ENCODE data around the gene FRMD5. TPM values are rescaled to one million over a fixed set of nuclear protein-coding genes. Genes with fewer than 3 reads are reported as not detected.
"Not testable (repeated sequence)": the region's sequence is repeated elsewhere in the genome, so short reads cannot be mapped to it uniquely, and the experiment has no call there.

Gene FRMD5
- total RNA-seq, 4 donors from 2014 or later, result 0.24 to 0.94 (median 0.67) TPM; not detected in 1

- intact Hi-C loops (cut with DNase I), result no loop called here
- DNase-seq, result peak; percentile 49 to 51
These were observed 322.6 kb downstream of the FRMD5 start for GRCh38 chr15:43872416-43873020.

GRCh38 chr15:43871835-43872234 is 323.2 kb downstream of the FRMD5 start:
- TF ChIP-seq POLR2A (IDR thresholded peaks at IDR 0.05) (no peak), CTCF (IDR thresholded peaks at IDR 0.05) (no peak)
- WGBS, 2 donors, result 96 to 98% methylated on average over 2 of the region's 2 CpGs
- no peak for DNase-seq
- Histone ChIP-seq H3K4me3 (replicated peaks in 1 of 3) (no peak overlapping the region), H3K36me3 (no peaks in the 10 kb centered on the region), H3K27ac (no peak overlapping the region), H3K27me3 (no peaks in the 10 kb centered on the region), H3K4me1 (no peaks in the 10 kb centered on the region), H3K9me3 (no peaks in the 10 kb centered on the region)
- intact Hi-C loops (cut with DNase I), result no loop called here

More at GRCh38 chr15:43872416-43873020, 322.6 kb downstream of the FRMD5 start:
- WGBS, 2 donors, result 63 to 71% methylated on average over 6 of the region's 6 CpGs
- TF ChIP-seq POLR2A (IDR thresholded peaks at IDR 0.05) (no peak), CTCF (IDR thresholded peaks at IDR 0.05) (peak in 5 of 6 experiments; percentile 14 to 59 (median 47))
- H3K27ac ChIP-seq, result no peak overlapping the region
- no peaks in the 10 kb centered on the region for H3K4me1 ChIP-seq
- no peaks in the 10 kb centered on the region for H3K36me3 ChIP-seq
- no peaks in the 10 kb centered on the region for H3K27me3 ChIP-seq
- no peaks in the 10 kb centered on the region for H3K9me3 ChIP-seq
- no peak overlapping the region for H3K4me3 ChIP-seq (replicated peaks in 1 of 3)

GRCh38 chr15:43868406-43868805 is 326.7 kb downstream of the FRMD5 start:
- no peak for DNase-seq
- no peak overlapping the region for H3K4me3 ChIP-seq (replicated peaks in 1 of 3)
- H3K9me3 ChIP-seq, result no peaks in the 10 kb centered on the region
- TF ChIP-seq CTCF (IDR thresholded peaks at IDR 0.05), result no peak
- TF ChIP-seq POLR2A (IDR thresholded peaks at IDR 0.05), result no peak
- no peaks in the 10 kb centered on the region for H3K36me3 ChIP-seq
- no peaks in the 10 kb centered on the region for H3K27me3 ChIP-seq
- intact Hi-C loops (cut with DNase I), result no loop called here
- H3K27ac ChIP-seq, result no peak overlapping the region
- no peaks in the 10 kb centered on the region for H3K4me1 ChIP-seq
- WGBS, 2 donors, result 89 to 94% methylated on average over 2 of the region's 2 CpGs

- TF ChIP-seq CTCF (IDR thresholded peaks at IDR 0.05) (no peak), POLR2A (IDR thresholded peaks at IDR 0.05) (no peak)
- DNase-seq, result no peak
- intact Hi-C loops (cut with DNase I), result no loop called here
- WGBS, 2 donors, result 91 to 97% methylated on average over 5 of the region's 5 CpGs
- no peaks in the 10 kb centered on the region for H3K36me3 ChIP-seq
- H3K9me3 ChIP-seq, result no peaks in the 10 kb centered on the region
- H3K27ac ChIP-seq, result no peak overlapping the region
- H3K27me3 ChIP-seq, result no peaks in the 10 kb centered on the region
- no peak overlapping the region for H3K4me3 ChIP-seq (replicated peaks in 1 of 3)
- no peaks in the 10 kb centered on the region for H3K4me1 ChIP-seq
These were observed 328.0 kb downstream of the FRMD5 start for GRCh38 chr15:43867096-43867495.

GRCh38 chr15:43866636-43867035 is 328.4 kb downstream of the FRMD5 start:
- H3K36me3 ChIP-seq; H3K4me1 ChIP-seq; H3K27me3 ChIP-seq; H3K27ac ChIP-seq; intact Hi-C loops (cut with DNase I); H3K4me3 ChIP-seq (replicated peaks in 1 of 3); DNase-seq; H3K9me3 ChIP-seq: not testable (repeated sequence)
- 95 to 96% methylated on average over 10 of the region's 10 CpGs for WGBS, 2 donors
